AG04449 (cell line): Measurements from ENCODE around the gene B3GALNT2.
A peak's percentile ranks its signal among the peaks of the same experiment; 100 is the strongest.

Experiments used
- CTCF ChIA-PET: fragments of 350-600 bp; formaldehyde crosslinking; extraction: SDS; loops from one replicate; lab custom pipeline; 2021; ENCODE audit warnings: antibody characterized with exemption; lab: Yijun Ruan, JAX
- POLR2A ChIA-PET: fragments of 400-600, 350-600 bp; formaldehyde crosslinking; extraction: SDS; loops from one replicate; lab custom pipeline; 2020; ENCODE audit warnings: antibody characterized with exemption, inconsistent platforms; lab: Yijun Ruan, JAX
- DNase-seq: peaks from one replicate; pipeline ENCODE4 v3.0.0-alpha.2; 2010; ENCODE audit warnings: low read depth, low spot score
- H3K4me3 ChIP-seq: 2 replicates; pipeline ENCODE4 v1.5.1; 2011; ENCODE audit warnings: low read depth, mild to moderate bottlenecking, control low read depth, low read length
- TF ChIP-seq, protein P1 (sequence below): IDR thresholded peaks from one replicate; pipeline ENCODE4 v1.5.1; 2011; ENCODE audit warnings: mild to moderate bottlenecking, moderate library complexity, low read length, control low read depth, inconsistent platforms; ENCODE audit not compliant: insufficient read depth; ENCODE audit errors: missing control alignments

B3GALNT2 gene

GRCh38 chr1:235404190-235404589 lies 100.1 kb downstream of the B3GALNT2 start:
- CTCF ChIA-PET, result interaction anchor here (6.6 kb wide), 1 partner anchor 12 kb away, joined by 52 read pairs; no protein-coding TSS in a partner anchor
- POLR2A ChIA-PET, result interaction anchor here (0.8 kb wide), 1 partner anchor 37 kb away, joined by 3 read pairs; the partner anchor contains the start of gene TBCE
- H3K4me3 ChIP-seq, result no peak overlapping the region
- TF ChIP-seq, protein P1, sequence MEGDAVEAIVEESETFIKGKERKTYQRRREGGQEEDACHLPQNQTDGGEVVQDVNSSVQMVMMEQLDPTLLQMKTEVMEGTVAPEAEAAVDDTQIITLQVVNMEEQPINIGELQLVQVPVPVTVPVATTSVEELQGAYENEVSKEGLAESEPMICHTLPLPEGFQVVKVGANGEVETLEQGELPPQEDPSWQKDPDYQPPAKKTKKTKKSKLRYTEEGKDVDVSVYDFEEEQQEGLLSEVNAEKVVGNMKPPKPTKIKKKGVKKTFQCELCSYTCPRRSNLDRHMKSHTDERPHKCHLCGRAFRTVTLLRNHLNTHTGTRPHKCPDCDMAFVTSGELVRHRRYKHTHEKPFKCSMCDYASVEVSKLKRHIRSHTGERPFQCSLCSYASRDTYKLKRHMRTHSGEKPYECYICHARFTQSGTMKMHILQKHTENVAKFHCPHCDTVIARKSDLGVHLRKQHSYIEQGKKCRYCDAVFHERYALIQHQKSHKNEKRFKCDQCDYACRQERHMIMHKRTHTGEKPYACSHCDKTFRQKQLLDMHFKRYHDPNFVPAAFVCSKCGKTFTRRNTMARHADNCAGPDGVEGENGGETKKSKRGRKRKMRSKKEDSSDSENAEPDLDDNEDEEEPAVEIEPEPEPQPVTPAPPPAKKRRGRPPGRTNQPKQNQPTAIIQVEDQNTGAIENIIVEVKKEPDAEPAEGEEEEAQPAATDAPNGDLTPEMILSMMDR, result no peak
- DNase-seq, result no peak

DNA sequence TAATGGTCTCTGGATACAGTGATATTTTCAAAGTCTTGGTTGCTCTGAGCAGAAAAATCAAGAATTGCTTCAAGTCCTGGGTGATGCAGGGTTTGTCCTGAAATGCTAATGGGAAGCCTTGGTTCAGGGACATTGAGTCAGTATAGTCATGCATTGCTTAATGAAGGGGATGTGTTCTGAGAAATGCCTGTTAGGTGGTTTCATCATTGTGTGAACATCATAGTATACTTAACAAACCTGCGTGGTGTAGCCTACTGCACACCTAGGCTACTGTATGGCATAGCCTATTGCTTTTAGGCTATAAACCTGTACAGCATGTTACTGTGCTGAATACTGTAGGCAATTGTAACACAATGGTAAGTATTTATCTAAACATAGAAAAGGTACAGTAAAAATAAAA lies 100.7 kb downstream of the B3GALNT2 start:
- CTCF ChIA-PET, result interaction anchor here (6.6 kb wide), 1 partner anchor 12 kb away, joined by 52 read pairs; no protein-coding TSS in a partner anchor
- H3K4me3 ChIP-seq, result no peak overlapping the region
- DNase-seq, result no peak
- POLR2A ChIA-PET, result no interaction called here
- TF ChIP-seq, protein P1, result no peak

DNA sequence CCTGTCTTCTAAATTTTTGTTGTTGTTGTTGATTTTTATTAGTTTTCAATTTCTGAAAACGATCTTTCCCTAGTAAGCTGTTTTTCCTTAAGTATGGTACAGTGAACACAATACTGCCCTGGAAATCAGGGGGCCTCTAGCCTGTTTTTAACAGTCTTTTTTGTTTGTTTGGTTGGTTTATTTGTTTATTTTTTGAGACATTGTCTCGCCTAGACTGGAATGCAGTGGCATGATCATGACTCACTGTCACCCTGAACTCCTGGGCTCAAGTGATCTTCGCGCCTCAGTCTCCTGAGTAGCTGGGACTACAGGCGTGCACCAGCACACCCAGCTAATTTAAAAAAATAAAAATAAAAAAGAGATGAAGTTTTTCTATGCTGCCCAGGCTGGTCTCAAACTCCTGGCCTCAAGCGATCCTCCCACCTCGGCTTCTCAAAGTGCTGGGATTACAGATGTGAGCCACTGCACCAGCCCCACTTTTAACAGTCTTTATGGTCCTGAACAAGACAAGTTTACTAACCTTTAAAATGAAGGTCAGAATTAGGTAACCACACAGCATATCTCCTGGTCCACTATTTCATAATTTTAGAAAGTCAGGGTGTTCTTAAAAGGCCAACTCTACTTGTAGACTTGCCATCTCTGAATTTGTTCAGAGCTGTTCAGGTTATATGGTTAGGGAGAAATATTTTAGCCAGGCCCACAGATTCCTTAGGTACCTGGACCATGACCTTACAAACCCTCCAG lies 101.6 kb downstream of the B3GALNT2 start:
- TF ChIP-seq, protein P1, result no peak
- no peak for DNase-seq
- POLR2A ChIA-PET, result no interaction called here
- no peak overlapping the region for H3K4me3 ChIP-seq
- CTCF ChIA-PET, result interaction anchor here (6.6 kb wide), 1 partner anchor 13 kb away, joined by 52 read pairs; no protein-coding TSS in a partner anchor

- ChIA-PET POLR2A (no interaction called here), CTCF (interaction anchor here (6.6 kb wide), 1 partner anchor 14 kb away, joined by 52 read pairs; no protein-coding TSS in a partner anchor)
- H3K4me3 ChIP-seq, result no peak overlapping the region
- TF ChIP-seq, protein P1, result no peak
- peak; percentile 23 for DNase-seq
Measured at GRCh38 chr1:235401251-235401650, 103.0 kb downstream of the B3GALNT2 start.
